Loucy (cell line): ENCODE results near the gene CISTR.
"Not testable (repeated sequence)": the region's sequence is repeated elsewhere in the genome, so short reads cannot be mapped to it uniquely, and the experiment has no call there.

ENCODE experiments used
- H2AFZ ChIP-seq: fragments of 200-600 bp; sonication (generic); 2 replicates; pipeline ENCODE4 v1.6.0; 2016; ENCODE audit warnings: antibody characterized with exemption, mild to moderate bottlenecking, low read length, moderate library complexity
- H3F3A ChIP-seq: fragments of 200-600 bp; 2 replicates; pipeline ENCODE4 v1.6.0; 2016; ENCODE audit warnings: antibody characterized with exemption, low read depth, mild to moderate bottlenecking
- H3K27me3 ChIP-seq: fragments of 200-600 bp; sonication (generic); 2 replicates; pipeline ENCODE4 v1.6.1; 2014; ENCODE audit warnings: low read length, mild to moderate bottlenecking; ENCODE audit not compliant: insufficient read depth, poor library complexity, severe bottlenecking
- H3K36me3 ChIP-seq: fragments of 200-600 bp; sonication (generic); 2 replicates; pipeline ENCODE4 v1.6.1; 2016; ENCODE audit warnings: low read length; ENCODE audit not compliant: insufficient read depth
- H3K4me1 ChIP-seq: fragments of 200-600 bp; sonication (generic); 2 replicates; pipeline ENCODE4 v1.5.1; 2014; ENCODE audit warnings: low read length, mild to moderate bottlenecking; ENCODE audit not compliant: insufficient read depth, poor library complexity, severe bottlenecking
- H3K4me2 ChIP-seq: fragments of 200-600 bp; sonication (generic); 2 replicates; pipeline ENCODE4 v1.6.0; 2014; ENCODE audit warnings: antibody characterized with exemption, low read length, low read depth, mild to moderate bottlenecking; ENCODE audit not compliant: poor library complexity, severe bottlenecking
- H3K4me3 ChIP-seq: fragments of 200-600 bp; sonication (generic); 2 replicates; pipeline ENCODE4 v1.5.1; 2014; ENCODE audit warnings: low read length, mild to moderate bottlenecking, mixed read lengths; ENCODE audit not compliant: poor library complexity, severe bottlenecking
- H3K79me2 ChIP-seq: fragments of 200-600 bp; sonication (generic); 2 replicates; pipeline ENCODE4 v1.6.1; 2014; ENCODE audit warnings: low read length; ENCODE audit not compliant: insufficient read depth
- H3K9ac ChIP-seq: fragments of 200-600 bp; sonication (generic); 2 replicates; pipeline ENCODE4 v1.6.0; 2014; ENCODE audit warnings: mild to moderate bottlenecking, low read depth, low read length, moderate library complexity; ENCODE audit not compliant: poor library complexity, severe bottlenecking
- H3K9me2 ChIP-seq: fragments of 200-600 bp; sonication (generic); replicated peaks from 2 replicates; pipeline ENCODE4 v1.6.1; 2016; ENCODE audit warnings: low read depth, low read length, mixed read lengths
- H3K9me3 ChIP-seq: fragments of 200-600 bp; sonication (generic); 2 replicates; pipeline ENCODE4 v1.6.1; 2014; ENCODE audit warnings: mild to moderate bottlenecking, antibody characterized with exemption, low read length, low read depth; ENCODE audit not compliant: insufficient read depth
- H4K20me1 ChIP-seq: fragments of 200-600 bp; sonication (generic); 2 replicates; pipeline ENCODE4 v1.6.0; 2014; ENCODE audit warnings: antibody characterized with exemption, low read length, mild to moderate bottlenecking; ENCODE audit not compliant: insufficient read depth, poor library complexity, severe bottlenecking
- EZH2phosphoT487 ChIP-seq: fragments of 200-600 bp; IDR thresholded peaks from 2 replicates; pipeline ENCODE4 v1.6.1; 2018; ENCODE audit warnings: antibody characterized with exemption, mild to moderate bottlenecking, moderate library complexity, borderline replicate concordance
- TF ChIP-seq, protein P1 (sequence below): fragments of 200-600 bp; sonication (generic); conservative IDR thresholded peaks from 2 replicates; pipeline ENCODE4 v1.5.1; 2014; ENCODE audit warnings: mild to moderate bottlenecking, antibody characterized with exemption, low read length

Gene CISTR

DNA sequence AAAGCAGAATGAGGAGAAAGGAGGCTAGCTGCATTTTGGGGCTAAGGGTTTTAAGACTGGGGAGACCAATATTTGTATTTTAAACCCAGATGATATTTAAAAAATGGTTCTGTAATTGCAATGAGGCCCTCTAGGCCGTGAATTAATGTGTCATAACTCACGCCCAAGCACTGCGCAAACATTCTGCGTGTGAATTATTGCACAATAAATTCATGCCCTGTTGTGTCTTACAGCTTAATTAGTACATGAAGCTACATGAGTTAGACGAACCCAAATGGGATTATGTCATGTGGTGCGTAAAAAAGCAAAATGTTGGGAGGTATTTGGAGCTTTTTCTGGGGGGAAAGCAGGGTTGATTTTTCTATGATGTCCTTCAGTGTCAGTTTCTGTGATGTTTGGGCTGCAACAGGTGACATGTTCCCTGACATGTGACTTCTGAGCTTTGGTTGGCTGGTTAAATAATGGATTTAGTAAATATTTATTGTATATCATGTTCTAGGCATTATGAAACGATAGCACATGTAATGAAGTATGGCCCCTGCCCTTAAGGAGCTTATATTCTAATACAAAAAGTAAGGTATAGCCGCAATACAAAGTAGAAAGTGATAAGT lies 30.4 kb upstream of the CISTR start:
- no peaks in the 10 kb centered on the region for H3K27me3 ChIP-seq
- no peaks in the 10 kb centered on the region for H3F3A ChIP-seq
- no peak overlapping the region for H3K4me3 ChIP-seq
- H2AFZ ChIP-seq, result no peak overlapping the region
- no peaks in the 10 kb centered on the region for H3K79me2 ChIP-seq
- no peaks in the 10 kb centered on the region for H4K20me1 ChIP-seq
- H3K4me1 ChIP-seq, result no peaks in the 10 kb centered on the region
- H3K36me3 ChIP-seq, result no peaks in the 10 kb centered on the region
- no peak overlapping the region for H3K9ac ChIP-seq
- no peak for TF ChIP-seq EZH2phosphoT487
- TF ChIP-seq, protein P1, sequence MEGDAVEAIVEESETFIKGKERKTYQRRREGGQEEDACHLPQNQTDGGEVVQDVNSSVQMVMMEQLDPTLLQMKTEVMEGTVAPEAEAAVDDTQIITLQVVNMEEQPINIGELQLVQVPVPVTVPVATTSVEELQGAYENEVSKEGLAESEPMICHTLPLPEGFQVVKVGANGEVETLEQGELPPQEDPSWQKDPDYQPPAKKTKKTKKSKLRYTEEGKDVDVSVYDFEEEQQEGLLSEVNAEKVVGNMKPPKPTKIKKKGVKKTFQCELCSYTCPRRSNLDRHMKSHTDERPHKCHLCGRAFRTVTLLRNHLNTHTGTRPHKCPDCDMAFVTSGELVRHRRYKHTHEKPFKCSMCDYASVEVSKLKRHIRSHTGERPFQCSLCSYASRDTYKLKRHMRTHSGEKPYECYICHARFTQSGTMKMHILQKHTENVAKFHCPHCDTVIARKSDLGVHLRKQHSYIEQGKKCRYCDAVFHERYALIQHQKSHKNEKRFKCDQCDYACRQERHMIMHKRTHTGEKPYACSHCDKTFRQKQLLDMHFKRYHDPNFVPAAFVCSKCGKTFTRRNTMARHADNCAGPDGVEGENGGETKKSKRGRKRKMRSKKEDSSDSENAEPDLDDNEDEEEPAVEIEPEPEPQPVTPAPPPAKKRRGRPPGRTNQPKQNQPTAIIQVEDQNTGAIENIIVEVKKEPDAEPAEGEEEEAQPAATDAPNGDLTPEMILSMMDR, result no peak
- H3K9me2 ChIP-seq, result no peaks in the 10 kb centered on the region
- H3K4me2 ChIP-seq, result no peak overlapping the region
- H3K9me3 ChIP-seq, result no peaks in the 10 kb centered on the region

DNA sequence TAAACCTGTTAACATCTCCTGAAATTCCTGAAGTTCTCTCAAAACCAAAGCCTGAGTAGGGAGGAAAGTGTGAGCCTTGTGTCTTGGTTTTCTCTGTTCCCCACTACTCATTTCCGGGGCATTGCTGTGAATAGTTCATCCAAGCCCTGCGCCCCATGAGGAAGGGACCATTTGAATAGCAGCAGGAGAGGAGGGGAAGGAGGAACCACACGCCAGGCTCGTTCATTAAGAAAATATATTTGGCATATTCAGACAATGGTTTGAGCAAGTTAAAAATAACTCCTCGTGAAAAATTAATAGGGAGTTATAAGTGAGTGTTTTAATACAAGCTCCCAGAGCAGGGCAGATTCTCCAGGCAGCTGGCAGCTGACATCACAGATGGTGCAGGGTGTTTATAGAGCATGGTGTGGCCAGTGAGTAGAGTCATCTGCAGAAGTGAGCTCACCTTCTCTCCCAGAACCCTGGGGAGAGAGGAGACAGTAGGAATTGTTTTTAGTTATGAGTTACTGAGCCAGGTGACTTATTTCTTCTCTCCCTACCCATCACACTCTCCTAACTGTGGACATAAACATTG lies 29.5 kb upstream of the CISTR start:
- H3K4me3 ChIP-seq, result no peak overlapping the region
- no peaks in the 10 kb centered on the region for H3F3A ChIP-seq
- H3K36me3 ChIP-seq, result no peaks in the 10 kb centered on the region
- no peaks in the 10 kb centered on the region for H3K9me3 ChIP-seq
- no peak overlapping the region for H3K9ac ChIP-seq
- TF ChIP-seq, protein P1, result no peak
- no peak for TF ChIP-seq EZH2phosphoT487
- H2AFZ ChIP-seq, result no peak overlapping the region
- H4K20me1 ChIP-seq, result no peaks in the 10 kb centered on the region
- no peaks in the 10 kb centered on the region for H3K4me1 ChIP-seq
- no peaks in the 10 kb centered on the region for H3K79me2 ChIP-seq
- no peaks in the 10 kb centered on the region for H3K27me3 ChIP-seq
- H3K4me2 ChIP-seq, result no peak overlapping the region
- H3K9me2 ChIP-seq, result no peaks in the 10 kb centered on the region

DNA sequence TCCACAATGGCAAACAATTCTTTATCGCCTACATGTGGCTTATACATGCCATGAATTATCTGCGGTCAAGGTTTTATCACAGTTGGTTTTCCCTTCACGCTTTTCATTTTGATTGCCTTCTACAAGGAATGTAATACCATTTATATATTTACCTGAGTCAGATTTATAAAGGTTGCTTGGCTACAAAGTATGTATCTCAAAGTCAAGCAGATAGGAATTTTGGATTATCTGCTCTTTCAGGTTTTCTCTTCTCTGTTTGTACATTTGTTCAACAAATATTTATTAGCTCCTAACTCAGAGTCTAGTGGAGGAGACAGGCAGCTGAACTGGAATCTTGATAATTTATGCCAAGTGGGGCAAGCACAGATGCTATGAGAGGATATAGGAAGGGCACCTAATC lies 28.5 kb upstream of the CISTR start:
- no peak overlapping the region for H2AFZ ChIP-seq
- no peaks in the 10 kb centered on the region for H4K20me1 ChIP-seq
- no peak overlapping the region for H3K9ac ChIP-seq
- H3K36me3 ChIP-seq, result no peaks in the 10 kb centered on the region
- no peak overlapping the region for H3K4me3 ChIP-seq
- no peaks in the 10 kb centered on the region for H3K9me2 ChIP-seq
- H3K9me3 ChIP-seq, result no peaks in the 10 kb centered on the region
- TF ChIP-seq, protein P1, result no peak
- TF ChIP-seq EZH2phosphoT487, result no peak
- no peak overlapping the region for H3K4me2 ChIP-seq
- no peaks in the 10 kb centered on the region for H3K79me2 ChIP-seq
- no peaks in the 10 kb centered on the region for H3K4me1 ChIP-seq
- no peaks in the 10 kb centered on the region for H3K27me3 ChIP-seq
- H3F3A ChIP-seq, result no peaks in the 10 kb centered on the region

DNA sequence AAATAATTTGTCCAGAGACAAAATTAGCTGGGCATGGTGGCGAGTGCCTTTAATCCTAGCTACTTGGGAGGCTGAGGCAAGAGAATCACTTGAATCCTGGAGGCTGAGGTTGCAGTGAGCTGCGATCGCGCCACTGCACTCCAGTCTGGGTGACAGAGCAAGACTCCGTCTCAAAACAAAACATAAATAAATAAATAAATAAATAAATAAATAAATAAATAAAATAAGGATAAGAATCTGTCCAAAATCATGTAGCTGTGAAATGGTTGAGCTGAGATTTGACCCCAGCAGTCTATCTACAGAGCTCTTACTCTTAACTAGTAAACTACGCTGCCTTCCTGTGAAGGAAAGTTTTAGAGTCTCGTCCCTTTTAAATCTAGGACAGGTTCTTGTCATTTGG lies 27.9 kb upstream of the CISTR start:
- not testable (repeated sequence) for H3K9me2 ChIP-seq, H3K79me2 ChIP-seq, H3K27me3 ChIP-seq, H3F3A ChIP-seq, H3K4me3 ChIP-seq, H2AFZ ChIP-seq, H4K20me1 ChIP-seq, H3K4me2 ChIP-seq, H3K9me3 ChIP-seq, H3K9ac ChIP-seq, H3K36me3 ChIP-seq, H3K4me1 ChIP-seq
